Omental fat pad (tissue), 4 donors: Measurements from ENCODE around the gene SPATS2. TPM values are rescaled to one million over a fixed set of nuclear protein-coding genes. Genes with fewer than 3 reads are reported as not detected.

ENCODE experiments used
- ATAC-seq: fragments of 150-250 bp; one replicate; pipeline ENCODE4 v1.9.1; 2016; ENCODE audit warnings: mild to moderate bottlenecking, moderate library complexity; ENCODE audit not compliant: low FRiP score
- DNase-seq: peaks from one replicate; pipeline ENCODE4 v3.0.0-alpha.2; 2019; ENCODE audit warnings: low spot score
- CTCF ChIP-seq, 3 donors: fragments of 450-650 bp; IDR thresholded peaks; one replicate each; pipeline ENCODE4 v1.5.1; 2016 to 2017; ENCODE audit warnings: antibody characterized with exemption in 3 of 3, mild to moderate bottlenecking in 3 of 3, moderate library complexity in 2 of 3
- total RNA-seq, 4 donors: library from RNA; depleted of rRNA; stranded (reverse); fragments of >200 nt; gene quantifications; one replicate each; pipeline ENCODE4 v1.1.0, GENCODE V29; 2016

Gene SPATS2
- total RNA-seq, 4 donors from 2014 or later: 8.0 to 16.2 (median 9.7) TPM

GRCh38 chr12:49543914-49544815 lies 176.9 kb downstream of the SPATS2 start:
- DNase-seq (no peak), ATAC-seq (no peak)
- TF ChIP-seq CTCF (IDR thresholded peaks at IDR 0.05): no peak

- no peak for TF ChIP-seq CTCF (IDR thresholded peaks at IDR 0.05)
- ATAC-seq (no peak), DNase-seq (no peak)
Observed at GRCh38 chr12:49545815-49546214, 178.6 kb downstream of the SPATS2 start.

GRCh38 chr12:49546481-49546880 lies 179.2 kb downstream of the SPATS2 start:
- ATAC-seq: no peak
- no peak for TF ChIP-seq CTCF (IDR thresholded peaks at IDR 0.05)

GRCh38 chr12:49547090-49547690 lies 179.9 kb downstream of the SPATS2 start:
- DNase-seq (no peak), ATAC-seq (no peak)
- no peak for TF ChIP-seq CTCF (IDR thresholded peaks at IDR 0.05)

More at GRCh38 chr12:49546481-49546880, 179.2 kb downstream of the SPATS2 start:
- no peak for DNase-seq

- DNase-seq (no peak), ATAC-seq (no peak)
- no peak for TF ChIP-seq CTCF (IDR thresholded peaks at IDR 0.05)
Observed at GRCh38 chr12:49548481-49548821, 181.2 kb downstream of the SPATS2 start.

- TF ChIP-seq CTCF (IDR thresholded peaks at IDR 0.05): no peak
- no peak for ATAC-seq
- DNase-seq: no peak
Observed at GRCh38 chr12:49548822-49549648, 181.8 kb downstream of the SPATS2 start.
